NT2/D1 (cell line): ENCODE results near the gene MYB.
A peak's percentile ranks its signal among the peaks of the same experiment; 100 is the strongest.
"Not testable (repeated sequence)": the region's sequence is repeated elsewhere in the genome, so short reads cannot be mapped to it uniquely, and the experiment has no call there.

Experiments used
- DNase-seq: peaks from one replicate; pipeline ENCODE4 v3.0.0-alpha.2; 2011; ENCODE audit warnings: low read depth, low spot score
- H3K27me3 ChIP-seq: 2 replicates; pipeline ENCODE4 v1.6.0; 2011; ENCODE audit warnings: mild to moderate bottlenecking; ENCODE audit not compliant: insufficient read length, insufficient read depth
- H3K36me3 ChIP-seq: 2 replicates; pipeline ENCODE4 v1.6.1; 2011; ENCODE audit warnings: mild to moderate bottlenecking, low read length, mixed read lengths; ENCODE audit not compliant: insufficient read depth, insufficient read length
- H3K4me1 ChIP-seq: 2 replicates; pipeline ENCODE4 v1.5.1; 2011; ENCODE audit not compliant: insufficient read depth, insufficient read length
- H3K4me3 ChIP-seq: 2 replicates; pipeline ENCODE4 v1.5.1; 2011; ENCODE audit warnings: low read depth; ENCODE audit not compliant: insufficient read length
- H3K9ac ChIP-seq: 2 replicates; pipeline ENCODE4 v1.6.0; 2011; ENCODE audit warnings: low read depth; ENCODE audit not compliant: insufficient read length
- H3K9me3 ChIP-seq: 2 replicates; pipeline ENCODE4 v1.5.1; 2011; ENCODE audit warnings: mild to moderate bottlenecking, low read length; ENCODE audit not compliant: insufficient read depth
- SUZ12 ChIP-seq: IDR thresholded peaks from 2 replicates; pipeline ENCODE4 v1.6.1; 2011; ENCODE audit not compliant: insufficient read length, insufficient read depth; ENCODE audit errors: extremely low read depth
- YY1 ChIP-seq: IDR thresholded peaks from 2 replicates; pipeline ENCODE4 v1.6.1; 2011; ENCODE audit not compliant: insufficient read length, insufficient read depth
- ZNF274 ChIP-seq: IDR thresholded peaks from 2 replicates; pipeline ENCODE4 v1.6.1; 2011; ENCODE audit warnings: mild to moderate bottlenecking, low read depth, low read length

Gene MYB

DNA sequence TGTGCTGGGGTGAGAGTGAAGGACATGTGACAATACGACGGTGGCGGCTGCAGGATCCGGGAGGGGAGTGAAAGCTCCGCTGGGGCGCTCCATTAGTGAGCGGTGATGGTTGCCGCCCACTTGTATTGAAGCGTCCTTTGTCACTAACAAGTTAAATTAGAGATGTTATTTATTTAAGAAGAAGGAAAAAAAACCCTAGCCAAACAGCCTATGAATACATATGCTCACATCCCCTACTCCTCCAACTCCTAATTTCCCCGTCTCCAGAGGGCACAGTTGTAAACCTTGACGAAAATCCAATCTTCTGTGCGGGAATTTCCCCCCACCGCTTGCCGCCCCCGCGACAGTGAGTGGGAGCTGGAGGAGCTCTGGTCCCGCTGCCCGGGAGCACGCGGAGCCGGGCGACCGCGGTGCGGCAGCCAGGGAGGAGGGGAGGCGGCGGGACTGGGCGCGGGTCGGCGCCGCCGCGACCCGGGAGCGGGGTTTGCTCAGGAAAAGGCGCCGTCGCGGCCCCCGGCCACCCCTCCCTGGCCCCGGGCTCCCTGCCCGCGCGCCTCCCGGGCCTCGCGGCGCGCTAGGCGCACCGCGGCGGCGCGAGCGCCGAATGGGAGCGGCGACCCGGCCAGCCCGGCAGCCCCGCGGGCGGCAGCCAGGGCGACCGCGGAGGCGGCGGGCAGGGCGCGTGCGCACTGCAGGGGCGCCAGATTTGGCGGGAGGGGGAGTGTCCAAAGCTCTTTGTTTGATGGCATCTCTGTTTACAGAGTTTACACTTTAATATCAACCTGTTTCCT is at the start of gene MYB:
TSS of gene MYB (plus strand) at position 767 of the 791 bp plus-strand sequence. CDS start 206 bp downstream, outside the sequence.
- no peak for DNase-seq
- Histone ChIP-seq H3K36me3 (no peaks in the 10 kb centered on the region), H3K4me1 (no peaks in the 10 kb centered on the region), H3K9me3 (no peaks in the 10 kb centered on the region), H3K9ac (peak within 1 kb of the TSS; percentile 79), H3K27me3 (peaks cover 45% of the 10 kb centered on the region), H3K4me3 (peak within 1 kb of the TSS; percentile 54)
- no peak for TF ChIP-seq SUZ12
- TF ChIP-seq ZNF274 = no peak
- TF ChIP-seq YY1 = no peak

DNA sequence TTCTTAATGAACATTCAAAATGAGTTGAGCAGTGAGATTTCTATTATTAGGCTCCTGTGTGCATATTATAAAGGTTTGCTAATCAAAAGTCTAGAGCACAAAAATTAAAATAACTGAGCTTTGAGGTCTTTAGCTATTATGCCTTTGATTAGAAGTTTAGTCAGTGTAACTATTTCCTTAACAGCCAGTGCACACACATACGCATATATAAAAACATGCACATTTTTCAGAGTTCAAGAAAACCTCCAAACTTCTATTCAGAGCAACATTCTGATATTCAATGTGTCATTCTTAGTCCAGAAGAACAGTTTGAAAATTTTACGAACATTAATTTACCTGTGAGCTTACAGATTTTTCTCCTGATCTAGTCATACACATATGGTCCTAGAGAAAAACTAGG is 48.3 kb upstream of the MYB start:
- TF ChIP-seq SUZ12 = no peak
- no peak for TF ChIP-seq ZNF274
- no peak for TF ChIP-seq YY1
- no peaks in the 10 kb centered on the region for H3K36me3 ChIP-seq

DNA sequence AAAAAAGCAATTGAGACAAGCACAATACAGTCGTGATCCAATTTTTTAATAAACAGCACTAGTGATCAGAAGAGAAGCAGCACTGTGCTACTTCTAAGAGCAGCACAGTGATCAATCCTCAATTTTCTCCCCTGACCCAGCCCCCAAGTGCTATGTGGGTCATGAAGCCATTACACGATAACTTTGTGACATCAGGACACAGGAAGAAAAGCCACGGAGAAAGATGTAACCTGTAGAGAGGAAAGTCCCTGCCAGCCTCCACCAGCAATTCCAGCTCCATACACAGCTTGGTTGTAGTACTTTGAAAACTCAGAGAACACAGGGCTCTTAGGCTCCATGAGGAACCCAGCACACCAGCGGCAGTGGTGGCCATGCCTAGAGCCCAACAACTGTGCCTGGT is 45.3 kb upstream of the MYB start:
- Histone ChIP-seq H3K9ac (no peak overlapping the region), H3K4me3 (no peak overlapping the region), H3K4me1 (no peaks in the 10 kb centered on the region), H3K9me3 (no peaks in the 10 kb centered on the region), H3K27me3 (no peaks in the 10 kb centered on the region), H3K36me3 (no peaks in the 10 kb centered on the region)
- TF ChIP-seq YY1 (no peak), SUZ12 (no peak), ZNF274 (no peak)
- no peak for DNase-seq

More for the DNA sequence above, 48.3 kb upstream of the MYB start:
- no peak for DNase-seq
- Histone ChIP-seq H3K9ac (no peak overlapping the region), H3K4me3 (no peak overlapping the region), H3K9me3 (no peaks in the 10 kb centered on the region), H3K27me3 (no peaks in the 10 kb centered on the region), H3K4me1 (no peaks in the 10 kb centered on the region)

GRCh38 chr6:135137826-135138225 is 43.3 kb upstream of the MYB start:
- Histone ChIP-seq H3K27me3 (no peaks in the 10 kb centered on the region), H3K9me3 (no peaks in the 10 kb centered on the region), H3K4me1 (no peaks in the 10 kb centered on the region), H3K9ac (no peak overlapping the region), H3K36me3 (no peaks in the 10 kb centered on the region), H3K4me3 (no peak overlapping the region)
- no peak for TF ChIP-seq YY1
- TF ChIP-seq SUZ12 = no peak
- no peak for TF ChIP-seq ZNF274
- DNase-seq = no peak

GRCh38 chr6:135141182-135141581 is 39.9 kb upstream of the MYB start:
- no peak overlapping the region for H3K4me3 ChIP-seq
- H3K4me1 ChIP-seq = no peaks in the 10 kb centered on the region
- H3K9ac ChIP-seq = no peak overlapping the region
- TF ChIP-seq YY1 (no peak), ZNF274 (no peak), SUZ12 (no peak)
- no peaks in the 10 kb centered on the region for H3K36me3 ChIP-seq
- H3K9me3 ChIP-seq = no peaks in the 10 kb centered on the region
- DNase-seq = no peak
- H3K27me3 ChIP-seq = no peaks in the 10 kb centered on the region

DNA sequence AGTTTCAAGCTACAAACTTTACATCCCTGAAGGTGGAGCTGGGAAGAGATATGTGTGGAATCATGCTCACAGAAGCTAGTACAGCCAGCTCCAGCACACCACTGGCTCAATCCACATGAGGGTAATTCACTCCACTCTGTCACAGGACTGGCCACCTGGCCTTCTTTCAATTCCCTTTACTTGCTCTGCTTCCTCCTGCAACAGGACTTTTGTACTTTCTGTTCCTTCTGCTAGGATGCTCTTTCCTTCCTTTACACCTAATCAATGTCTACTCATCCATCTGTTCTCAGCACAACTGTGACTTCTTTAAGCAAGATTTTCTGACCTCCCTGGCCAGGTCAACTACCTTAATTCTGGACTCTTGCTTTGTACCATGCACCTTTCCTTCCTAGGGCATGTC is 39.4 kb upstream of the MYB start:
- no peak for DNase-seq
- peaks cover 3% of the 10 kb centered on the region for H3K4me1 ChIP-seq
- no peaks in the 10 kb centered on the region for H3K36me3 ChIP-seq
- no peak overlapping the region for H3K9ac ChIP-seq
- H3K27me3 ChIP-seq = no peaks in the 10 kb centered on the region
- H3K4me3 ChIP-seq = no peak overlapping the region
- H3K9me3 ChIP-seq = no peaks in the 10 kb centered on the region
- TF ChIP-seq SUZ12 (no peak), ZNF274 (no peak), YY1 (no peak)

DNA sequence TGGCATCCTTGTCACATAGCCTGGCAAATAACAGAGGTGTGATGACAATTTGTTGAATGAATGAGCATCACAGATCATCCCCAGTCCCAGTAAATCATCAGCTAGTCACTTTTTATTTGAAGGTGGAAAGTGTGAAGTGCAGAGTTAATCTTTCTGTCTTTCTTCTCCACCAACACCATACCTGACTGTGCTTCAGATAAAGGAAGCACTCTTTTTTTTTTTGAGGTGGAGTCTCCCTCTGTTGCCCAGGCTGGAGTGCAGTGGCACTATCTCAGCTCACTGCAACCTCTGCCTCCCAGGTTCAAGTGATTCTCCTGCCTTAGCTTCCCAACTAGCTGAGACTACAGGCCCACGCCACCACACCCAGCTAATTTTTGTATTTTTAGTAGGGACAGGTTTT is 38.9 kb upstream of the MYB start:
- DNase-seq, H3K9me3 ChIP-seq, H3K36me3 ChIP-seq, H3K4me3 ChIP-seq, H3K9ac ChIP-seq, H3K27me3 ChIP-seq, H3K4me1 ChIP-seq: not testable (repeated sequence)
